HEK293 (cell line): ENCODE results near the gene TIGD2.

Experiments
- CTCF ChIA-PET: fragments of 350-600 bp; formaldehyde crosslinking; extraction: SDS; loops from one replicate; lab custom pipeline; 2021; ENCODE audit warnings: antibody characterized with exemption; lab: Yijun Ruan, JAX
- POLR2A ChIA-PET: fragments of 300-600 bp; formaldehyde crosslinking; extraction: SDS; loops from one replicate; lab custom pipeline; 2020; ENCODE audit warnings: antibody characterized with exemption, inconsistent platforms; lab: Yijun Ruan, JAX
- H3K27ac ChIP-seq: fragments of 200-500 bp; sonication (Bioruptor generic); 2 replicates; pipeline ENCODE4 v1.5.1; 2014; ENCODE audit warnings: low read depth, low read length, control low read depth, inconsistent platforms; ENCODE audit errors: extremely low read depth
- H3K36me3 ChIP-seq, 2 experiments: fragments of 200-500 bp in 1 of 2; sonication (Bioruptor generic) in 1 of 2; 1 replicate in 1 of 2; 2 replicates in 1 of 2; pipeline ENCODE4 v1.5.1; 2014 to 2017; ENCODE audit warnings: inconsistent platforms in 2 of 2, low read length in 2 of 2; ENCODE audit not compliant: control insufficient read depth in 2 of 2, insufficient read depth in 1 of 2
- H3K4me1 ChIP-seq: fragments of 200-500 bp; sonication (Bioruptor generic); 2 replicates; pipeline ENCODE4 v1.5.1; 2014; ENCODE audit warnings: mild to moderate bottlenecking, low read length, inconsistent platforms; ENCODE audit not compliant: control insufficient read depth, insufficient read depth
- H3K4me3 ChIP-seq: 2 replicates; pipeline ENCODE4 v1.5.1; 2011; ENCODE audit warnings: low read depth, mild to moderate bottlenecking, control low read depth, low read length, moderate library complexity
- H3K9me3 ChIP-seq: fragments of 200-500 bp; sonication (Bioruptor generic); 2 replicates; pipeline ENCODE4 v1.5.1; 2014; ENCODE audit warnings: low read depth, low read length, inconsistent platforms; ENCODE audit not compliant: control insufficient read depth, insufficient read depth
- ELK4 ChIP-seq: IDR thresholded peaks from 2 replicates; pipeline ENCODE4 v1.6.1; 2011; ENCODE audit warnings: mild to moderate bottlenecking, low read depth, low read length, borderline replicate concordance
- FEZF1 ChIP-seq: fragments of 450-650 bp; formaldehyde crosslinking; IDR thresholded peaks from 2 replicates; pipeline ENCODE4 v1.5.1; 2016; ENCODE audit warnings: missing biosample characterization, missing genetic modification characterization
- GLIS2 ChIP-seq: fragments of 450-650 bp; formaldehyde crosslinking; IDR thresholded peaks from 2 replicates; pipeline ENCODE4 v1.5.1; 2016; ENCODE audit warnings: missing biosample characterization, missing genetic modification characterization
- HOXA7 ChIP-seq: sonication (generic); formaldehyde crosslinking; IDR thresholded peaks from 2 replicates; pipeline ENCODE4 v1.8.1; 2022; ENCODE audit warnings: missing genetic modification reagents, borderline replicate concordance
- HOXD13 ChIP-seq: sonication (generic); formaldehyde crosslinking; IDR thresholded peaks from 2 replicates; pipeline ENCODE4 v1.8.0; 2022; ENCODE audit warnings: missing genetic modification reagents, borderline replicate concordance
- KLF9 ChIP-seq: fragments of 450-650 bp; formaldehyde crosslinking; IDR thresholded peaks from 2 replicates; pipeline ENCODE4 v1.5.1; 2016; ENCODE audit warnings: missing biosample characterization, missing genetic modification characterization, low read depth
- MYNN ChIP-seq: fragments of 450-650 bp; formaldehyde crosslinking; IDR thresholded peaks from 2 replicates; pipeline ENCODE4 v1.5.1; 2016; ENCODE audit warnings: missing biosample characterization, missing genetic modification characterization, borderline replicate concordance
- SETDB1 ChIP-seq: IDR thresholded peaks from one replicate; pipeline ENCODE4 v1.6.1; 2017; ENCODE audit warnings: mild to moderate bottlenecking, low read length, moderate library complexity, mixed read lengths; ENCODE audit not compliant: insufficient read length
- SP7 ChIP-seq: fragments of 450-650 bp; formaldehyde crosslinking; IDR thresholded peaks from 2 replicates; pipeline ENCODE4 v1.5.1; 2016; ENCODE audit warnings: missing biosample characterization, missing genetic modification characterization
- ZBTB8A ChIP-seq: fragments of 450-650 bp; formaldehyde crosslinking; IDR thresholded peaks from 2 replicates; pipeline ENCODE4 v1.5.1; 2016; ENCODE audit warnings: missing biosample characterization, missing genetic modification characterization
- ZNF211 ChIP-seq: fragments of 450-650 bp; formaldehyde crosslinking; IDR thresholded peaks from 2 replicates; pipeline ENCODE4 v1.5.1; 2016; ENCODE audit warnings: low read depth, missing biosample characterization, missing genetic modification characterization
- ZNF221 ChIP-seq: fragments of 450-650 bp; formaldehyde crosslinking; IDR thresholded peaks from 2 replicates; pipeline ENCODE4 v1.5.1; 2017; ENCODE audit warnings: missing biosample characterization, missing genetic modification characterization, borderline replicate concordance
- ZNF404 ChIP-seq: fragments of 450-650 bp; formaldehyde crosslinking; IDR thresholded peaks from 2 replicates; pipeline ENCODE4 v1.5.1; 2017; ENCODE audit warnings: missing biosample characterization, missing genetic modification characterization
- ZNF510 ChIP-seq: fragments of 450-650 bp; formaldehyde crosslinking; IDR thresholded peaks from 2 replicates; pipeline ENCODE4 v1.5.1; 2018; ENCODE audit warnings: mild to moderate bottlenecking, missing genetic modification characterization, missing biosample characterization; ENCODE audit not compliant: insufficient replicate concordance
- ZNF549 ChIP-seq: fragments of 450-650 bp; IDR thresholded peaks from 2 replicates; pipeline ENCODE4 v1.5.1; 2018; ENCODE audit warnings: missing biosample characterization, missing genetic modification characterization, mild to moderate bottlenecking, inconsistent platforms, moderate library complexity
- ZNF555 ChIP-seq: fragments of 450-650 bp; formaldehyde crosslinking; conservative IDR thresholded peaks from 2 replicates; pipeline ENCODE4 v1.5.1; 2017; ENCODE audit warnings: missing biosample characterization, mild to moderate bottlenecking, missing genetic modification characterization, inconsistent platforms
- ZNF596 ChIP-seq: fragments of 450-650 bp; IDR thresholded peaks from 2 replicates; pipeline ENCODE4 v1.5.0; 2018; ENCODE audit warnings: missing biosample characterization, mild to moderate bottlenecking, missing genetic modification characterization, moderate library complexity
- ZNF624 ChIP-seq: fragments of 450-650 bp; formaldehyde crosslinking; IDR thresholded peaks from 2 replicates; pipeline ENCODE4 v1.5.1; 2017; ENCODE audit warnings: missing biosample characterization, missing genetic modification characterization
- ZNF677 ChIP-seq: fragments of 450-650 bp; IDR thresholded peaks from 2 replicates; pipeline ENCODE4 v1.5.0; 2018; ENCODE audit warnings: missing biosample characterization, mild to moderate bottlenecking, missing genetic modification characterization, moderate library complexity
- ZNF707 ChIP-seq: fragments of 450-650 bp; formaldehyde crosslinking; IDR thresholded peaks from 2 replicates; pipeline ENCODE4 v1.5.1; 2016; ENCODE audit warnings: missing biosample characterization, missing genetic modification characterization
- ZSCAN23 ChIP-seq: fragments of 450-650 bp; formaldehyde crosslinking; IDR thresholded peaks from 2 replicates; pipeline ENCODE4 v1.5.1; 2016; ENCODE audit warnings: missing biosample characterization, missing genetic modification characterization
- TF ChIP-seq, protein P1 (sequence below): fragments of 450-650 bp; formaldehyde crosslinking; IDR thresholded peaks from 2 replicates; pipeline ENCODE4 v1.5.1; 2016; ENCODE audit warnings: missing biosample characterization, missing genetic modification characterization
- TF ChIP-seq, protein P2 (sequence below): fragments of 450-650 bp; formaldehyde crosslinking; IDR thresholded peaks from 2 replicates; pipeline ENCODE4 v1.5.1; 2016; ENCODE audit warnings: missing biosample characterization, missing genetic modification characterization

The TIGD2 gene

DNA sequence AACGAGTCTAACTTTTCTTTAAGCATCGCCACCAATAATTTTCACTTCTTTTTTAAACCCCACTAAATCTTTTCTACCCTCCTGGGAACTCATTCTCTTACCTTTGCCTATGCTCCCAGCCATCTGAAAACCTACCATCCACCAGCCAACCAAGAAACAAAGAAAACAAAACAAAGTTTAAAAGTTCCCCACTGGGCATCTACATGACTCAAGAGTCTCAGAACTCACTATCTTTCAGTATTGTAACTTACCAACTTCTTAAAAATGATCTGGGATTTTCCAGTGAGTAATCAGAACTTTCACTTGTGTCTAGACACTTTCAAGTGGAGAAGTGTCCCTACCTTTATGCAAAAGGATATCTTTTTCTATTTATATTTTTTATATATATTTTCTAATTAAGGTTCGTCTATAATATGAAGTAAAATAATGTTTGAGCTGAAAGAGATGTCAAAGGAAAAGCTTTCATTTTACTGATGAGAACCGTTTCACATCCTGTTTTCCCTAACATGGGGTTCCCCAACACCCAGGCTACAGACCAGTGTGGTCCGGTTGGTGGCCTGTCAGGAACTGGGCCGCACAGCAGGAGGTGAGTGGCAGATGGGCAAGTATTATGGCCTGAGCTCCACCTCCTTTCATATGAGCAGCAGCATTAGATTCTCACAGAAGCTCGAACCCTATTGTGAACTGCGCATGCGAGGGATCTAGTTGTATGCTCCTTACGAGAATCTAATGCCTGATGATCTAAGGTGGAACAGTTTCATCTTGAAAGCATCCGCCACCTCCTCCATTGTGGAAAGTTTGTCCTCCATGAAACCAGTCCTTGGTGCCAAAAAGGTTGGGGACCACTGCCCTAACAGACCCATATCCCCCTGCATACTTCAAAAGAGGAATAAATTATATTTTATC, 9.8 kb upstream of the TIGD2 start:
- no peak overlapping the region for H3K27ac ChIP-seq
- POLR2A ChIA-PET, result no interaction called here
- no peaks in the 10 kb centered on the region for H3K4me1 ChIP-seq
- H3K4me3 ChIP-seq, result no peak overlapping the region
- no peaks in the 10 kb centered on the region for H3K9me3 ChIP-seq
- CTCF ChIA-PET, result no interaction called here
- no peak for TF ChIP-seq SP7 (tag by site-specific recombination)
- TF ChIP-seq, protein P1, sequence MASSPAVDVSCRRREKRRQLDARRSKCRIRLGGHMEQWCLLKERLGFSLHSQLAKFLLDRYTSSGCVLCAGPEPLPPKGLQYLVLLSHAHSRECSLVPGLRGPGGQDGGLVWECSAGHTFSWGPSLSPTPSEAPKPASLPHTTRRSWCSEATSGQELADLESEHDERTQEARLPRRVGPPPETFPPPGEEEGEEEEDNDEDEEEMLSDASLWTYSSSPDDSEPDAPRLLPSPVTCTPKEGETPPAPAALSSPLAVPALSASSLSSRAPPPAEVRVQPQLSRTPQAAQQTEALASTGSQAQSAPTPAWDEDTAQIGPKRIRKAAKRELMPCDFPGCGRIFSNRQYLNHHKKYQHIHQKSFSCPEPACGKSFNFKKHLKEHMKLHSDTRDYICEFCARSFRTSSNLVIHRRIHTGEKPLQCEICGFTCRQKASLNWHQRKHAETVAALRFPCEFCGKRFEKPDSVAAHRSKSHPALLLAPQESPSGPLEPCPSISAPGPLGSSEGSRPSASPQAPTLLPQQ, result no peak
- TF ChIP-seq, all 188 proteins: peak for 0
- no peaks in the 10 kb centered on the region for H3K36me3 ChIP-seq

GRCh38 chr4:89105726-89106125, 5.6 kb upstream of the TIGD2 start:
- no peak overlapping the region for H3K4me3 ChIP-seq
- TF ChIP-seq ZNF221 (tag by site-specific recombination) (no peak), ZNF404 (tag by site-specific recombination) (no peak), SP7 (tag by site-specific recombination) (no peak), GLIS2 (no peak), ZNF596 (tag by site-specific recombination) (no peak)
- TF ChIP-seq, protein P2, sequence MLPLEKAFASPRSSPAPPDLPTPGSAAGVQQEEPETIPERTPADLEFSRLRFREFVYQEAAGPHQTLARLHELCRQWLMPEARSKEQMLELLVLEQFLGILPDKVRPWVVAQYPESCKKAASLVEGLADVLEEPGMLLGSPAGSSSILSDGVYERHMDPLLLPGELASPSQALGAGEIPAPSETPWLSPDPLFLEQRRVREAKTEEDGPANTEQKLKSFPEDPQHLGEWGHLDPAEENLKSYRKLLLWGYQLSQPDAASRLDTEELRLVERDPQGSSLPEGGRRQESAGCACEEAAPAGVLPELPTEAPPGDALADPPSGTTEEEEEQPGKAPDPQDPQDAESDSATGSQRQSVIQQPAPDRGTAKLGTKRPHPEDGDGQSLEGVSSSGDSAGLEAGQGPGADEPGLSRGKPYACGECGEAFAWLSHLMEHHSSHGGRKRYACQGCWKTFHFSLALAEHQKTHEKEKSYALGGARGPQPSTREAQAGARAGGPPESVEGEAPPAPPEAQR (tag by site-specific recombination), result no peak
- ChIA-PET POLR2A (no interaction called here), CTCF (no interaction called here)
- no peak overlapping the region for H3K27ac ChIP-seq
- H3K36me3 ChIP-seq, result no peaks in the 10 kb centered on the region
- no peaks in the 10 kb centered on the region for H3K4me1 ChIP-seq
- no peaks in the 10 kb centered on the region for H3K9me3 ChIP-seq

- H3K9me3 ChIP-seq, result no peaks in the 10 kb centered on the region
- peaks cover 0 to 3% of the 10 kb centered on the region in 2 experiments; a peak in 1 of 3 replicates for H3K36me3 ChIP-seq
- H3K4me3 ChIP-seq, result no peak overlapping the region
- ChIA-PET POLR2A (interaction anchor here (0.5 to 0.6 kb wide), 2 partner anchors 15 to 52 kb away, joined by 3 to 4 read pairs; no protein-coding TSS in a partner anchor), CTCF (interaction anchor here (0.6 kb wide), 1 partner anchor 248 kb away, joined by 4 read pairs; no protein-coding TSS in a partner anchor)
- no peak overlapping the region for H3K27ac ChIP-seq
- no peaks in the 10 kb centered on the region for H3K4me1 ChIP-seq
- TF ChIP-seq ZNF677 (no peak), ZNF549 (0 out of 2 replicates have a peak, but pooled peaks have one; percentile 34), SETDB1 (peak; percentile 18), HOXD13 (CRISPR knock-in tag) (no peak)
Measured at GRCh38 chr4:89108091-89108490, 3.2 kb upstream of the TIGD2 start.

DNA sequence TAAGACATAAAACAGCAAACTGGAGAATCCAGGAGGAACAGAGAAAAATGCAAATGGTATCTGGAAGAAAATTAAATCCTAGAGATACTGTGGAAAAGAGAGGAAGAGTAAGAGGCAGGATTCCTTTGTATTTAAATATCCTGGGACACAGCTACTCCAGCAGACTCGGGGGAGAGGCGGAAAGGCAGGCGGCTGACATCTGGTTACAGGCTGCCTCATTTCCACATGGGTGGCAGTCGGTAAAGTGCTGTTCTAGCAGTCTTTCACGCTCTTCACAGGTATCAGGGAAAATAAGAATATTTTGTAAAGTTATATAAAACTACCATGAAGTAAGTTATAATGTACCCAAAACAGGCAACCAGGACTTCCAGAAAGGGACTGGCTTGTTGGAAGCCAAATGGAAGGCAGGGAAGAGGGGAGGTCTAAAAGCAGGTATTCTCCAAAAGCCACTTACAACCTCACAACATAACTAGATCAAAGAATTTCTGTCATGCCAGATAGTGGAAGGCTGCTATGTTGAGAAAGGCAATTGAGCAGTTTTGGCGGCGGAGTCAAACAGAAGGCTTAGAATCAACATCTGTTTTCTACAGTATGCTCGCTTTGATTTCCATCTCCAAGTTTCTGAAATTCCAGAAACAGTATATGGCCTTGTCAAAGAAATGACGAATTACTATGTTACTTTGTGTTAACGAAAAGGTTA, 1.3 kb upstream of the TIGD2 start:
- POLR2A ChIA-PET, result no interaction called here
- H3K36me3 ChIP-seq, result peaks cover 0 to 4% of the 10 kb centered on the region in 2 experiments; a peak in 1 of 3 replicates
- H3K4me1 ChIP-seq, result no peaks in the 10 kb centered on the region
- H3K27ac ChIP-seq, result no peak overlapping the region
- no peak overlapping the region for H3K4me3 ChIP-seq
- H3K9me3 ChIP-seq, result no peaks in the 10 kb centered on the region
- CTCF ChIA-PET, result interaction anchor here (0.5 to 0.7 kb wide), 2 partner anchors 53 to 302 kb away, joined by 3 read pairs; partner anchors contain the start of gene FAM13A
- TF ChIP-seq ZNF555 (tag by site-specific recombination) (no peak), KLF9 (no peak), ELK4 (no peak), FEZF1 (tag by site-specific recombination) (no peak), MYNN (no peak), ZNF624 (no peak), ZNF707 (tag by site-specific recombination) (no peak), ZNF211 (tag by site-specific recombination) (no peak), ZBTB8A (tag by site-specific recombination) (no peak), ZNF549 (no peak), ZNF510 (tag by site-specific recombination) (no peak), ZSCAN23 (tag by site-specific recombination) (no peak), HOXA7 (CRISPR knock-in tag) (no peak)
